Gastroesophageal sphincter (tissue), 4 donors: ENCODE data around the gene SECTM1. TPM values are rescaled to one million over a fixed set of nuclear protein-coding genes. Genes with fewer than 3 reads are reported as not detected.

ENCODE experiments used
- ATAC-seq: fragments of 150-250 bp; one replicate; pipeline ENCODE4 v1.9.1; 2016; ENCODE audit warnings: mild to moderate bottlenecking, moderate library complexity
- H3K27ac ChIP-seq, 4 donors: fragments of 200-600 bp; sonication (generic) in 3 of 4; 1 replicate in 3 of 4; 2 replicates in 1 of 4; pipeline ENCODE4 v1.5.1; 2016 to 2019
- H3K27me3 ChIP-seq: fragments of 200-600 bp; sonication (generic); one replicate; pipeline ENCODE4 v1.5.1; 2019
- H3K36me3 ChIP-seq, 2 donors: fragments of 200-600 bp; sonication (generic); one replicate each; pipeline ENCODE4 v1.5.1; 2019; ENCODE audit warnings: control low read depth in 1 of 2
- H3K4me1 ChIP-seq, 3 donors: fragments of 200-600 bp; sonication (generic); 1 replicate in 2 of 3; 2 replicates in 1 of 3; pipeline ENCODE4 v1.5.1; 2016 to 2019; ENCODE audit warnings: control low read depth in 2 of 3
- H3K4me3 ChIP-seq, 2 donors: fragments of 200-600 bp; sonication (generic); one replicate each; pipeline ENCODE4 v1.5.1; 2019; ENCODE audit warnings: mild to moderate bottlenecking in 1 of 2, moderate library complexity in 1 of 2
- H3K9me3 ChIP-seq, 3 donors: fragments of 200-600 bp; sonication (generic); one replicate each; pipeline ENCODE4 v1.5.1; 2017 to 2019; ENCODE audit warnings: control low read depth in 2 of 3
- CTCF ChIP-seq, 4 experiments: fragments of 200-600 bp in 2 of 4; fragments of 450-650 bp in 2 of 4; sonication (generic) in 1 of 4; IDR thresholded peaks; one replicate each; pipeline ENCODE4 v1.5.1; 2017 to 2019; ENCODE audit warnings: antibody characterized with exemption in 4 of 4, mild to moderate bottlenecking in 2 of 4, moderate library complexity in 2 of 4
- EP300 ChIP-seq: sonication (generic); formaldehyde crosslinking; IDR thresholded peaks from one replicate; pipeline ENCODE4 v1.6.1; 2017; ENCODE audit warnings: antibody characterized with exemption, mild to moderate bottlenecking
- POLR2A ChIP-seq, 2 donors: fragments of 450-650 bp; IDR thresholded peaks; one replicate each; pipeline ENCODE4 v1.6.1; 2017; ENCODE audit warnings: antibody characterized with exemption in 2 of 2, mild to moderate bottlenecking in 2 of 2, moderate library complexity in 1 of 2
- POLR2AphosphoS5 ChIP-seq: sonication (generic); formaldehyde crosslinking; IDR thresholded peaks from one replicate; pipeline ENCODE4 v1.6.1; 2017; ENCODE audit warnings: antibody characterized with exemption
- WGBS, 2 donors: methylation state at CpG; one replicate each; pipeline ENCODE4 v1.1.5; 2018; ENCODE audit warnings: low coverage in 1 of 2; 5-methylcytosine and 5-hydroxymethylcytosine counted together
- total RNA-seq, 4 donors: library from RNA; depleted of rRNA; stranded (reverse); fragments of >200 nt; gene quantifications; one replicate each; pipeline ENCODE4 v1.1.0, GENCODE V29; 2016

The SECTM1 gene
- total RNA-seq, 4 donors from 2014 or later, result 6.1 to 22.3 (median 17.6) TPM

- no peaks in the 10 kb centered on the region for H3K9me3 ChIP-seq
- H3K27me3 ChIP-seq, result peaks cover 7% of the 10 kb centered on the region
- no peak overlapping the region for H3K27ac ChIP-seq
- H3K4me3 ChIP-seq, result no peak overlapping the region
- TF ChIP-seq EP300 (no peak), POLR2A (IDR thresholded peaks at IDR 0.05) (no peak), CTCF (IDR thresholded peaks at IDR 0.05) (no peak), POLR2AphosphoS5 (no peak)
- no peak for ATAC-seq
- no peaks in the 10 kb centered on the region for H3K36me3 ChIP-seq
- WGBS, 2 donors, result 84 to 93% methylated on average over 5 to 6 of the region's 24 CpGs
- H3K4me1 ChIP-seq, result peaks cover 0 to 5% (median 0%) of the 10 kb centered on the region in 3 donors
Observed at GRCh38 chr17:82344175-82344907, 10.8 kb upstream of the SECTM1 start.

GRCh38 chr17:82343560-82343959, 10.0 kb upstream of the SECTM1 start:
- 91% methylated on average over 5 of the region's 5 CpGs; no CpG with 5 or more reads in 1 of the 2 donors for WGBS, 2 donors
- Histone ChIP-seq H3K4me3 (no peak overlapping the region), H3K36me3 (no peaks in the 10 kb centered on the region), H3K27ac (no peak overlapping the region), H3K4me1 (peaks cover 0 to 13% (median 0%) of the 10 kb centered on the region in 3 donors), H3K27me3 (peaks cover 7% of the 10 kb centered on the region), H3K9me3 (no peaks in the 10 kb centered on the region)
- no peak for TF ChIP-seq CTCF (IDR thresholded peaks at IDR 0.05)
- no peak for TF ChIP-seq POLR2A (IDR thresholded peaks at IDR 0.05)
- no peak for TF ChIP-seq POLR2AphosphoS5
- TF ChIP-seq EP300, result no peak
- ATAC-seq, result no peak

GRCh38 chr17:82342361-82343079, 9.0 kb upstream of the SECTM1 start:
- Histone ChIP-seq H3K27me3 (no peaks in the 10 kb centered on the region), H3K27ac (no peak overlapping the region), H3K4me1 (peaks cover 0 to 21% (median 0%) of the 10 kb centered on the region in 3 donors), H3K36me3 (no peaks in the 10 kb centered on the region), H3K9me3 (no peaks in the 10 kb centered on the region), H3K4me3 (no peak overlapping the region)
- ATAC-seq, result no peak
- TF ChIP-seq CTCF (IDR thresholded peaks at IDR 0.05), result no peak
- no peak for TF ChIP-seq EP300
- no peak for TF ChIP-seq POLR2AphosphoS5
- no peak for TF ChIP-seq POLR2A (IDR thresholded peaks at IDR 0.05)
- WGBS, 2 donors, result 68% methylated on average over 6 to 12 of the region's 28 CpGs

GRCh38 chr17:82339634-82340580, 6.3 kb upstream of the SECTM1 start:
- WGBS, 2 donors, result 95 to 100% methylated on average over 1 to 2 of the region's 10 CpGs
- H3K9me3 ChIP-seq, result no peaks in the 10 kb centered on the region
- TF ChIP-seq POLR2AphosphoS5 (no peak), CTCF (IDR thresholded peaks at IDR 0.05) (no peak), POLR2A (IDR thresholded peaks at IDR 0.05) (no peak), EP300 (no peak)
- peak; percentile 2 for ATAC-seq
- no peaks in the 10 kb centered on the region for H3K27me3 ChIP-seq
- no peaks in the 10 kb centered on the region for H3K36me3 ChIP-seq
- H3K27ac ChIP-seq, result peak overlapping the region in 3 of 4 donors; percentile 71 to 84 (median 78)
- H3K4me1 ChIP-seq, result peaks cover 0 to 33% (median 7%) of the 10 kb centered on the region in 3 donors
- peak overlapping the region; percentile 11 to 45 for H3K4me3 ChIP-seq
